ENCODE measurements around the gene GPS1.

GPS1 gene

DNA sequence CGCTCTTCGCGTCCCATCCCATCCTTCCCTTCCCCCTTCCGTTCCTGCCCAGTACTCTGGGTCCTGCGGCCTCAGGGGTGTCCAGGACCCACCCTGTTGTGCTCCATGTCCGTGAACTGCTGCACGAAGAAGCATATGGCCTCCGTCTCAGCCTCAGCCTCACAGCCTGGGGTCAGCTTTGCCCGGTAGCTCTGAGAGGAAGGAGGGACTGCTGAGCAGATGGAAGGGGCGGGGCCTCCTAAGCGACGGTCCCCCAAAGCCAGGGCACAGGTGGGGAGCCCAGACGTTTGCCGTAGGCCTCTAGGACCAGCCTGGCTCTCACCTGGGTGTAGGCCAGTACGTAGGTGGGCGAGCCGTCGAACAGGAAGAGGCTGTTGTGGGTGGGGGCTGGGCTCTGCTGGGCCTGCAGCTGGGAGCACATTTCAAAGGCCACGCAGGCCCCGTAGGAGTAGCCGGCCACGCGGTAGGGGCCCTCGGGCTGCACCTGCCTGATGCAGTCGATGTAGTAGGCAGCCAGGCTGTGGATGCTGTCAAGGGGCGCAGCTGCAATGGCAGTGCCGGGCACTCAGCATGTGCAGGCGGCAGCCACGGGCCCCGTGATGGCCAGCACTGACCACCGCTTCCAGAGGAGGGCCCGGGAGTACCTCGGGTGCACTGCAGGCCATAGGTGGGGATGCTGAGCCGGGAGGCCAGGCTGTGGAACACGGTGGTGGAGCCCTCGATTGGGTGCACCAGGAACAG is 28.5 kb downstream of the GPS1 start:
- Mint-ChIP-seq H3K27me3 (no peaks in the 10 kb centered on the region), H3K4me3 (no peak overlapping the region), H3K36me3 (ENCODE audit: insufficient read depth) (peaks cover 30% of the 10 kb centered on the region), H3K4me1 (ENCODE audit: low read depth in 2 of 2) (no peaks in the 10 kb centered on the region), H3K27ac (no peak overlapping the region), H3K9me3 (no peaks in the 10 kb centered on the region)
- no peak for DNase-seq
- no peak for ATAC-seq (replicated peaks)

DNA sequence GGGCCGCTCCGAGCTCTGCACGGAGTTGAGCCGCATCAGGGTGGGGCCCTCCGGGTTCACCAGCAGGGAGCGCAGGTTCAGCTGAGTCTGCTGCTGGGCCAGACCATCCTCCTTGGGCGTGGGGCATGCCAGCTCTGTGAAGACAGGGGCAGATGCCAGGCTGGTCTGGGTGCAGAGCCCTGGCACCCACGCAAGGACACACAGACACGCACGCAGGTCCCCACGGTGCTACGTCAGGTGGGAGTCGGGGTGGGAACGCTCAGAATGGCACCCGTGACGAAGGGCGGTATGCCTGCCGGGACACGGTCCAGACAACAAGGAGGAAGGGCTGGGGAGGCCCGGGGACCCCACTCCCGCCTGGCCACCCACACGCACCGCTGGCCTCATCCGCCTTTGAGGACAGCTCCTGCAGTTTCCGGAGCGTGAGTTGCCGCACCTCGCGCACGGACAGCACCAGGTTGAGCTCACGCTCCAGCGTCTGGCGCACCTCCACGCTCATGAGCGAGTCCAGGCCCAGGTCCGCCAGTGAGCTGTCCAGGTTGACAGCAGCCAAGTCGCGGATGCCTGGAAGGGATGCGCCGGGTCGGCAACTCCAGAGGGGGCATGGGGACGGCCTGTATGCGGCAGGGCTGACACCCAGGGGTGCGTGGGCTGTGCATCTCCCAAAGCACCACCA is 29.2 kb downstream of the GPS1 start:
- no peaks in the 10 kb centered on the region for H3K4me1 Mint-ChIP-seq (ENCODE audit: low read depth in 2 of 2)
- no peak overlapping the region for H3K4me3 Mint-ChIP-seq
- H3K36me3 Mint-ChIP-seq (ENCODE audit: insufficient read depth), result peaks cover 28% of the 10 kb centered on the region

DNA sequence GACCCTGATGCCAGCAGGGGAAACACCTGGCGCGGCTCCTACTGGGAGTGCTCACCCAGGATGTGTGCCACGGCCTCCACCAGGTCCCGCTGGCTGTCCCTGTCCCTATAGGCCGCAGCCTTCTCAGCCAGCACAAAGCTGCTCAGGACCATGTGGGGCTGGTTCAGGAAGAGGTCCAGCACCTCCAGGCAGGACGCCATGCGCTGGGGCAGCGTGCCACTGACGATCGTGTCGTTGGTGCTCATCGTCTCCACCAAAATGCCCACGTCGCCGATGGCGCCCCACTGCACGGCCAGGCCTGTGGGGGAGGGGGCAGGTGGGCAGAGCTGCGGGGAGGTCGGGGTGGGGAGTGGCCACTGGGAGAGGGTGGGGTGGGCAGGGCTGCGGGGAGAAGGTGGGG is 29.8 kb downstream of the GPS1 start:
- H3K36me3 Mint-ChIP-seq (ENCODE audit: insufficient read depth), result peaks cover 30% of the 10 kb centered on the region
- ATAC-seq (replicated peaks) (no peak), DNase-seq (no peak)
- no peaks in the 10 kb centered on the region for H3K9me3 Mint-ChIP-seq
- no peak overlapping the region for H3K4me3 Mint-ChIP-seq
- no peak overlapping the region for H3K27ac Mint-ChIP-seq
- H3K27me3 Mint-ChIP-seq, result no peaks in the 10 kb centered on the region
- H3K4me1 Mint-ChIP-seq (ENCODE audit: low read depth in 2 of 2), result no peaks in the 10 kb centered on the region

More for the DNA sequence above, 29.2 kb downstream of the GPS1 start:
- Mint-ChIP-seq H3K9me3 (no peaks in the 10 kb centered on the region), H3K27ac (no peak overlapping the region), H3K27me3 (no peaks in the 10 kb centered on the region)
- DNase-seq, result no peak
- no peak for ATAC-seq (replicated peaks)

DNA sequence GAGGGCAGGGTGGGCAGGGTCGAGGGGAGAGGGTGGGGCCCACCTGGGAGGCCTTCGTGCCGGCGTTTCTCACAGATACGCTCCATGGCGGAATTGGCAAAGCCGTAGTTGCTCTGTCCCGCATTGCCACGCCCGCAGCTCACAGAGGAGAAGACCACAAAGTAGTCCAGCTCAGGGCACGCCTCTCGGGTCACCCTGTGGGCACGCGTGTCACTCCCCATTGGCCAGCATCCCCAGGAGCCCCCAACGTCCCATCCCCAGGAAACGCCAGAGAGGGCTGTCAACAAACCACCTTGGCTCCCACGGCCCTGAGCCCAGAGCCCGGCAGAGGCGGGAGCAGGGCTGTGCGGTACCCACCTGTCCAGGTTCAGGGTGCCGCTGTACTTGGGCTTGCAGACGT is 30.3 kb downstream of the GPS1 start:
- no peak overlapping the region for H3K4me3 Mint-ChIP-seq
- no peaks in the 10 kb centered on the region for H3K9me3 Mint-ChIP-seq
- H3K4me1 Mint-ChIP-seq (ENCODE audit: low read depth in 2 of 2), result no peaks in the 10 kb centered on the region
- no peak overlapping the region for H3K27ac Mint-ChIP-seq
- no peaks in the 10 kb centered on the region for H3K27me3 Mint-ChIP-seq
- ATAC-seq (replicated peaks) (no peak), DNase-seq (no peak)
- peaks cover 31% of the 10 kb centered on the region for H3K36me3 Mint-ChIP-seq (ENCODE audit: insufficient read depth)

DNA sequence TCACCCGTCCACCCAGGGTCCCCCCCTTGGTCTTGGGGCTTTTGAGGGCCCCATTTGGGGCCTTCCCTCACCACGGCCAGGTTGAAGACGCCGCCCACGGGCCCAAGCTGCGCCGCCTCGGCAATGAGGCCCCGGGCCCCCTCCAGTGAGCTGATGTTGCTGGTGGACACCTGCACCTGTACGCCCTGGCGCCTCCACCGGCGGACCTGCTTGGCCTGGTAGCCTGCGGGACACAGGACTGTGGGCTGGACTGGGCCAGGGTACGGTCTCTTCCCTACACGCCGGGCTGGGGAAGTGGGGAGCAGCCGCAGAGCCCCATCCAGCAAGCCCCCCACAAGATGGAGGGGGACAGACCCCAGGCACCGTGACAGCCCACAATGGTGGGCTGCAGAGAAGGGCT is 30.8 kb downstream of the GPS1 start:
- no peak for ATAC-seq (replicated peaks)
- Mint-ChIP-seq H3K27me3 (no peaks in the 10 kb centered on the region), H3K27ac (no peak overlapping the region), H3K4me3 (no peak overlapping the region), H3K4me1 (ENCODE audit: low read depth in 2 of 2) (no peaks in the 10 kb centered on the region), H3K36me3 (ENCODE audit: insufficient read depth) (peaks cover 31% of the 10 kb centered on the region), H3K9me3 (no peaks in the 10 kb centered on the region)
- DNase-seq, result no peak

DNA sequence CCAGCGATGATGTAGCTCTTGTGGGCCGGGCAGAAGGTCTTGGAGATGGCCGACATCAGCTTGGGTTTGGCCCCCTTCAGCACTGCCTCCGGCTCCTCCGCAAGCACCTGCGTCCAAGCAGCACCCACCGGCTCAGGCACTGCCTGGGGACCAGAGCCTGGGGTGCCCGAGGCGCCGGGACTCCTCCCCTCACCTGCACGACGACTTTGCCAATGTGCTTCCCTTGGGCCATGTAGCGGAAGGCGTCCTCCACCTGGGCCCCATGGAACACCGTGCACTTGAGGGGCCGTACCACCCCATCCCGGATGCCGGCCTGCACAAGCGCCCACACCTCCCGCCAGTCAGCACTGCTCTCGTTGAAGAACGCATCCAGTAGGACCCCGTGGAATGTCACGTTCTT is 31.3 kb downstream of the GPS1 start:
- Mint-ChIP-seq H3K4me1 (ENCODE audit: low read depth in 2 of 2) (no peaks in the 10 kb centered on the region), H3K27me3 (no peaks in the 10 kb centered on the region), H3K36me3 (ENCODE audit: insufficient read depth) (peaks cover 31% of the 10 kb centered on the region), H3K9me3 (no peaks in the 10 kb centered on the region), H3K4me3 (no peak overlapping the region), H3K27ac (no peak overlapping the region)
- ATAC-seq (replicated peaks) (no peak), DNase-seq (no peak)

DNA sequence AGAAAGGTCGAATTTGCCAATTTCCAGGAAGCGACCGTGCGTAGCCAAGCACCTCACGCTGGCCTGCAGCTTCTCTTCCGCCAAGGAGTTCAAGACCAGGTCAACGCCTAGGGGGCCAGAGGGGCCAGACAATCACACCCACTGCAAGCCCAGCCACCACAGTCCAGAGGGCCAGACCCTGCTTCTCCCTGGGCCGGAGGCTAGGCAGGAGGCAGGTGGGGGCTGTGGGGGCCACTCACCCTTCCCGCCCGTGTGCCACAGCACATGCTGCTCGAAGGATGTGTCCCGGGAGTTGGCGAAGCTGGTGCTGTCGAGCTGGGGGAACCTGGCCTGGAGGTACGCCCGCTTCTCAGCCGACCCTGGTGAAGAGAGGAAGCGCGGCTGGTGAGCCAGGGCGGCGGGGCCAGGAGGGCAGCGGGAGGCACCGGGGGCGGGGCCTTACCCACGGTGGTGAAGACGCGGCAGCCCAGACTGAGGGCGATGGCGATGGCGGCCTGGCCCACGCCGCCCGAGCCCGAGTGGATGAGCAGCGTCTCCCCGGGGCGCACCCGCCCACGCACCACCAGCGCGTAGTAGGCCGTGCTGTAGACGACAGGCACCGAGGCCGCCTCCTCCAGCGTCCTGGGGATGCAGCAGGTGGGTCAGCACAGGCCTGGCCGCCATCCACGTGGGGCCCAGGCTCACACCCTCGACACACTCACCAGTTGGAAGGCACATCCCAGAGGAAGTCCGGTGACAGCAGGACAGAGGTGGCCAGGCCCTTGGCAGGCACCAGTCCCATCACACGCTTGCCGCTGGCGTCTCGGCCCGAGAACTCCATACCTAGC is 32.0 kb downstream of the GPS1 start:
- Mint-ChIP-seq H3K9me3 (no peaks in the 10 kb centered on the region), H3K27me3 (no peaks in the 10 kb centered on the region), H3K27ac (no peak overlapping the region), H3K36me3 (ENCODE audit: insufficient read depth) (peaks cover 34% of the 10 kb centered on the region), H3K4me3 (no peak overlapping the region), H3K4me1 (ENCODE audit: low read depth in 2 of 2) (no peaks in the 10 kb centered on the region)
- no peak for ATAC-seq (replicated peaks)
- no peak for DNase-seq

DNA sequence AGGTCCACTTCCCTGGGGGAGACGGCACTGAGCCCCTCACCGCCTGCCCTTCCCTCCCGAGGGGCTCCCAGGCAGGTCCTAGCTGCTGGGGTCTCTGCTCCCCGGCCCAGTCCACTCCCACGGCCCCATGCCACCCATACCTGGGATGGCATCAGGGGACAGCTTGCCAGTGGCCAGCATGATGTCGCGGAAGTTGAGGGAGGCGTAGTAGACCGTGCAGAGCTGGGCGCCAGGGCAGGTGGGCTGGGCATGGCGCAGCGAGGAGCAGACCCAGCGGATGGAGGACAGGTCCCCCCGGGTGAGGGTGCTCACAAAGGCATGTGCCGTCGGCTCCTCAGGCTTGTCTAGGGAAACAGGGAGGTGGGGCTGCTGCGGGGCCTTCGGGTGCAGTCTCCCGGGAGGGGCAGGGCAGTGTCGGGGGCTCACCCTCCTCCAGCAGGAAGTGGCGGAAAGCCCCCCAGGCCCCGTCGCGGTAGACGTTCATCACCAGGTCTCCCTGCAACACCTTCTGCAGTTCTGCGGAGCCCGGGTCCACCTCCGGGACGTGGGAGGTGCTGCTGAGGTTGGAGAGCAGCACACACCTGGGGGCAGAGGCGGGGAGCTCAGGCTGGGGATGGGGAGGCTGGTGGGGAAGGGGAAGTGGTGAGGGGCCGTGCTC is 32.8 kb downstream of the GPS1 start:
- Mint-ChIP-seq H3K36me3 (ENCODE audit: insufficient read depth) (peaks cover 30% of the 10 kb centered on the region), H3K9me3 (no peaks in the 10 kb centered on the region), H3K4me3 (no peak overlapping the region), H3K27ac (no peak overlapping the region), H3K27me3 (no peaks in the 10 kb centered on the region), H3K4me1 (ENCODE audit: low read depth in 2 of 2) (no peaks in the 10 kb centered on the region)
- no peak for DNase-seq
- ATAC-seq (replicated peaks), result no peak

DNA sequence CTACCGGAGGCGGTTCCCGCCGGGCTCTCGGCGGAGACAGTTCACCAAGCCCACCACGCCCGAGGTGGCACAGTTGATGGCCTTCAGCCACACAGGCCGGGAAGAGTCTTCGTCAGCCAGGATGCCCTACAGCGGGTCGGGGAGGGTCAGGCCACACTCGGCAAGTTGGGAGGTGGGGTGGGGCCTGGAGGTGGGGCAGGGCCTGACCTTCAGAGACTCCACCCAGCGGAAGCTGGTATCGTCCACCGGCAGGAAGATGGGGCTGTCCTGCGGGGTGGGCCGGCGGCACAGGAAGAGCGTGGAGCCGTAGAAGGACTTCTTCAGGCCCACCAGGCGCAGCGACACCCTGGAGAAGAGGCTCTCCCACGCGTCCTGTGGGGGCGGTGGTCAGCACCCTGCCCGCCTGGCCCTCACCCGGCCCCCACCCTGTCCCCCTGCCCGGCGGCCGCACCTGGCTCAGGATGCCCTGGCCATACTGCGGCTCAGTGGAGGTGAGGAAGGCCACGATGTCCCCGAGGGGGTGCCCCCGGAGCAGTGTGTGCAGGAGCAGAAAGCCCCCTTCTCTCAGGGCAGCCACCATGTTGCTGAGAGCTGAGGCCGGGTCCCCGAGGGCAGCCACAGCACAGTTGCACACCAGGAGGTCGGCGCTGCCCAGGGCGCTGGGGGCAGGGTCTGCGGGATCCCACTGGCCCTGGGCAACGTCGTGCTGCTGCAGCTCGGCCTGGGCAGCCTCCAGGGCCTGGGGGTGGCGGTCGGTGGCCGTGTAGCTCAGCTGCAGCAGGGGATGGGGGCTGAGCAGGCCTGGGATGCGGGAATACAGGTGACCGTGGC is 33.5 kb downstream of the GPS1 start:
- ATAC-seq (replicated peaks), result no peak
- Mint-ChIP-seq H3K27ac (no peak overlapping the region), H3K36me3 (ENCODE audit: insufficient read depth) (peaks cover 30% of the 10 kb centered on the region), H3K27me3 (no peaks in the 10 kb centered on the region), H3K9me3 (no peaks in the 10 kb centered on the region), H3K4me3 (no peak overlapping the region), H3K4me1 (ENCODE audit: low read depth in 2 of 2) (no peaks in the 10 kb centered on the region)
- DNase-seq, result no peak

DNA sequence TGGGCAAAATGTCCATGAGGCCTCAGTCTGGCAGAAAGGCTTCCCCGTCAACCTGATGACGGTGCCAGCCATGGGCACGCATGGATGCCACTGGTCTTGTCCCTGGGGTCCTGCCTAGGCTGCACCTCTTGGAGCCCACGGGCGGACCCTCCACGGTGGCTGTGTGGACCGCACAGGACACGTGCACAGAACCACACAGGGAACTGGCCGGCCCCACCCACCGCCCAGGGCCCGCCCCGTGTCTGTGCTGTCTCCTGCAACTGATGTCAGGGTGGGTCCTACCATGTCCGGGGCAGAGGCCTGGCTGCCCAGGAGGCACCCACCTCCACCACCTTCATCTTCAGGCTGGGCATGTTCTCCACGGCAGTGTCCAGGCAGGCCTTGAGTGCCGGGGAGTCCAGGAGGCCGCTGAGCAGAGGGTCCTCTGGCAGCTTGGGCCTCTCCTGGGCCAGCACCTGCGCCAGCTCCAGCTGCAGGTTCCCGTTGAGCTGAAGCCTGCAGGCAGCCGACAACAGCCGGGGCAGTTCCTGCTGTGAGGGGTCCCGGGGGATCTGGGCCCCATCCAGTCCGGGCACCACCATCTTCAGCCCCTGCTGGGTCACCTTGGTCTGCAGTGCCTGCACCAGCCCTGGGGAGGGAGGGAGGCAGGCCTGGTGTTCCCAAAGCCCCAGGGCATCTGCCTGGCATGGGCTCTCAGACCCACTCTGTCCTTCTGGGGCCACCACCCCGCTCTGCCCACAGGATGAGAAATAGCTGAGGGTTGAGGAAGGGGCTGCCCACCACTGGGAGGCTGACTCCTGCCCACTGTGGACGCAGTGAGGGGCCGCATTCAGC is 34.5 kb downstream of the GPS1 start:
- no peak for DNase-seq
- H3K27me3 Mint-ChIP-seq, result no peaks in the 10 kb centered on the region
- H3K9me3 Mint-ChIP-seq, result no peaks in the 10 kb centered on the region
- no peaks in the 10 kb centered on the region for H3K4me1 Mint-ChIP-seq (ENCODE audit: low read depth in 2 of 2)
- peaks cover 28% of the 10 kb centered on the region for H3K36me3 Mint-ChIP-seq (ENCODE audit: insufficient read depth)
- H3K27ac Mint-ChIP-seq, result no peak overlapping the region
- no peak for ATAC-seq (replicated peaks)
- H3K4me3 Mint-ChIP-seq, result no peak overlapping the region

DNA sequence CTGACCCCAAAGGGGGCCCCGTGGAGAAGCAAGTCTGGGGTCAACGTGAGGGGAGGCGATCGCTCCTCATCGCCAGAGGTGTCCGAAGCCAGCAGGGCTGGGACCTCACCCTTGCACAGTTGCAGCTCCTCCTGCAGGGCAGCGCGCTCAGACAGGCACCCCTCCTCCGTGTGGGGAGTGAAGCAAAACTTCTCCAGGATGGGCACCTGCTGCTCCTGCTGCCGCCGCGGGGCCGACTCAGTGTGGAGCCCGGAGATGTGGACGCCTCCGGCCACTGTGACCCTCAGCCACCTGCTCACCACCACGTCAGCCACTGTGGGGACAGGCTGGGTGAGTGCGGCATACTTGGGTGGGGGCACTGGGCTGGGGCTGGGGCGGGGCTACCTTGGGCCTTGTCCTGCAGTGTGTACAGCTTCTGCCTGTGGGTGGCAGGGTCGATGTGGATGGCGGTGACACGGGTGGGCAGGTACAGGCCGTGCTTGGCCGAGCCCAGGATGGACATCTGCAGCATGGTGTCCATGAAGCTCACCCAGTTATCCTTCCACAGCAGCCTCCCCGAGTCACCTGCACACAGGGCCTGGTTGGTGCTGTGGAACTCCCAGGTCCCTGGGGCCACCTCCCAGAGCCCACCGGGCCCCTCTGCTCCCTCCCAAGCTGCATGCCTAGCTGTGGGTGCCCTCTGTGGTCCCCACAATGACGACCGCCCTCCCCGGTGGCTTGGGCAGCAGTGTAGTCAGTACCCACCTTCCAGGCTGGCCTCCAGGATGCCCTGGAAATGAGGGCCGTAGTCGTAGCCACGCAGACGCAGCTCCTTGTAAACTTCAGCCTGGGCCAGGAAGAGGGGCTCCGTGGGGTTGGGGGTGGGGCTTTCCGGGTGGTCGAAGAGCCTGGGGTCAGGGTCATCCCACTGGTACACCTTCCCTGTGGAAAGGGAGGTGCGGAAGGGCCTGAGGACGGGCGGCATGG is 35.5 kb downstream of the GPS1 start:
- no peak overlapping the region for H3K27ac Mint-ChIP-seq
- ATAC-seq (replicated peaks), result no peak
- peaks cover 30% of the 10 kb centered on the region for H3K36me3 Mint-ChIP-seq (ENCODE audit: insufficient read depth)
- no peak for DNase-seq
- no peaks in the 10 kb centered on the region for H3K9me3 Mint-ChIP-seq
- H3K4me3 Mint-ChIP-seq, result no peak overlapping the region
- H3K4me1 Mint-ChIP-seq (ENCODE audit: low read depth in 2 of 2), result no peaks in the 10 kb centered on the region
- H3K27me3 Mint-ChIP-seq, result no peaks in the 10 kb centered on the region
